COLO668 (cell line): ENCODE results near the gene TMEM101.
"Not testable (repeated sequence)": the region's sequence is repeated elsewhere in the genome, so short reads cannot be mapped to it uniquely, and the experiment has no call there.

ENCODE experiments used
- DNase-seq: peaks from one replicate; lab custom pipeline; 2025; ENCODE audit not compliant: unreplicated experiment; lab: John Stamatoyannopoulos, UW

TMEM101 gene

DNA sequence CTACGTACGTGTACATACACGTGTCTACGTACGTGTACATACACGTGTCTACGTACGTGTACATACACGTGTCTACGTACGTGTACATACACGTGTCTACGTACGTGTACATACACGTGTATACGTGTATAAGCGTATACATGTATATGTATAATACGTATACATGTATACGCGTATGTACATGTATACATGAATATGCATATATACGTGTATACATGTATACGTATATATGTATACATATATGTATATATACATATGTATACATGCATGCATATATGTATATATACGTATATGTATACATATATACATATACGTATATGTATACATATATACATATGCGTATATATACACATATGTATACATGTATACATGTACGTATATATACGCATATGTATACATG is 38.9 kb downstream of the TMEM101 start:
- no peak for DNase-seq

DNA sequence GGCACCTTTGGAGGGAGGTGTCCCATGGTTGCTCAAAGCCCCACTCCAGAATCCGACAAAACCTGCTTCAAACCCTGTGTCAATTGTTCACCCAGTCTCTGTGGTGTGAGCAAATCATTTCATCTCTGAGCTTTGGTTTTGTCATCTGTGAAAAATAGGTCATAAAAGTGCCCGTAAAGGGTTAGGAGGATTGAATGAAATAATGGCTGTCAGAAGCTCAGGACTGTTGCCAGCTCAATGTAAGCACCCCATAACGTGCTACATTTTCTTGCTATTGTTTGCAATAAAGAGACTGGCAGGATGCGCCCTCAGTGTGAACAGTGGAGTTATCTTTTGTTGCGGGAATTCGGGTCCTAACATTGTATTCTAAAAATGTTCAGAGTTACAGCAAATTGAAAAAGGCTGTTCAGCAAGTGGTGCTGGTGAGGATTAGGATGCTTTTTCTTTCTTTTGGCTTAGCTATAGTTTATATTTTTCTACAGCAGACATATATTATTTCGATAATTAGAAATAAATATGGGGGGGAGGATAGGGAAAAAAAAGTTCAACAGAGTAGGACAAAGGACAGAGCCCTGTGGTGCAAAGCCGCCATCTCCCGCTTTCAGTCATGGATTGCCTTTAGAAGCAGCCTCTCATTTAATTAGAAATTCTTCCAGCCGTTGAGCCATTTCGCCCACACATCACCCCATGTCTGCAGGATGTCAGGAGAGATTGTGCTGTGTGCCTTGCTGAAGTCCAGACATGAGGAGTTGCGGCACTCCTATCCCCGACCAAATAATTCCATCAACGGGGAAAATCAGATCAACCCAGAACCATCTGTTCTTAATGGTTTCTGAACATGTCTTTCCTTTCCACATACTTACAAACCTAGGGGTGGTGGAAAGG is 40.1 kb downstream of the TMEM101 start:
- no peak for DNase-seq

GRCh38 chr17:43972444-43973212 is 42.1 kb downstream of the TMEM101 start:
- not testable (repeated sequence) for DNase-seq

GRCh38 chr17:43971436-43971835 is 43.3 kb downstream of the TMEM101 start:
- DNase-seq = not testable (repeated sequence)

DNA sequence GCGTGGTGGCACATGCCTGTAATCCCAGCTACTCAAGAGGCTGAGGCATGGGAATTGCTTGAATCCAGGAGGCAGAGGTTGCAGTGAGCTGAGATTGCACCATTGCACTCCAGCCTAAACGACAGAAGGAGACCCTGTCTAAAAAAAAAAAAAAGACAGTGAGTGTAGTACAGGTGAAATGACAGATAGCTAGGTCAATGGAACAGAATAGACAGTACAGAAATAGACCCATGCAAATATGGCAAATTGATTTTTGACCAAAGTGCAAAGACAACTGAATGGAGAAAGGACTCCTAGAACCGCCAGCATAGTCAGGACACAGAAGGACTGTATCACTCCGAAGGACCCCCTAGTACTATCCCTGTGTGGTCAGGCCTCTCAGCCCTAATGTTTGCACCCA is 44.4 kb downstream of the TMEM101 start:
- DNase-seq = no peak

DNA sequence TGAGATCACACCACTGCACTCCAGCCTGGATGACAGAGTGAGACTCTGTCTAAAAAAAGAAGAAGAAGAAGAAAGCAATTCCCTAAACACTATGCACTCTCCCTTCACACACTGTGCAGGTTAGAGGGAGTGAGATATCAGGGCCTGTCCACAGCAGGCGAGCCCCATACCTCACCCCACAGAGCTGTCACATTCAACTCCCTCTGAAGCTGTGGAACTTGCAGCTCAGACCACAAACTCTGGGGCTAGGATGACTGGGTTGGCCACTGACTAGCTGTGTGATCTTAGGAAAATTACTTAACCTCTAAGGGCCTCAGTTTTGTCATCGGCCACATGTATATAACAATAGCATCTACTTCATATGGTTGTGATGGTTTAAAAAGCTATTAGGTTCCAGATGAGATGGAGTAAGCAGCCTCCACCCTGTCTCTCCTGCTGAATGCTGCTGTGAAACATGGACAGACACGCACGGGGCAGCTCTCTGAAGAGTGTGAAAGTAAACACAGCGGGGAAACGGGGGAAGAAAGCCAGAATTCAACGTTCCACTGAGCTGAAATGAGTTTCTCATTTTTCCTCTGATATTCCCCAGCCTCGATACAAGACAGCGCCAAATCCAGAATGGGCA is 47.4 kb downstream of the TMEM101 start:
- no peak for DNase-seq

GRCh38 chr17:43966276-43966675 is 48.5 kb downstream of the TMEM101 start:
- no peak for DNase-seq

DNA sequence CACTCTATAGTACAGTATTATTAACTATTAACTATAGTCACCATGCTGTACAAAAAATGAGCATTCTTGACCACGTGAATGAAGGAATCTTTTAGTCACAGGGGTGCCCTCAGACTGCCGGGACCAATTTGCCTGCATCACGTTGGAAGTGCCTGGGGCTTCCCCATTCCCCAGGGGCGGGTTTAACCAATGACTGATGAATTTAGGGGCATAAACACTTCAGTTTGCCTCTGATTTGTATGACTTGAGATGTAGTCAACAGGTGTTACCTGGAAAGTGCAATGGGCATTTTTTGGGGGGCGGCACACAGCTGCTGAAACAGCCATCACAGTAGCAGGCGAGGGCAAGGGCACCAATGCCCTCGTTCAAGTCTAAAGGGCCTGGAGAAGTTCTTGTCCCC is 52.3 kb downstream of the TMEM101 start:
- no peak for DNase-seq

- DNase-seq = no peak
Observed at GRCh38 chr17:43961954-43962353, 52.8 kb downstream of the TMEM101 start.

DNA sequence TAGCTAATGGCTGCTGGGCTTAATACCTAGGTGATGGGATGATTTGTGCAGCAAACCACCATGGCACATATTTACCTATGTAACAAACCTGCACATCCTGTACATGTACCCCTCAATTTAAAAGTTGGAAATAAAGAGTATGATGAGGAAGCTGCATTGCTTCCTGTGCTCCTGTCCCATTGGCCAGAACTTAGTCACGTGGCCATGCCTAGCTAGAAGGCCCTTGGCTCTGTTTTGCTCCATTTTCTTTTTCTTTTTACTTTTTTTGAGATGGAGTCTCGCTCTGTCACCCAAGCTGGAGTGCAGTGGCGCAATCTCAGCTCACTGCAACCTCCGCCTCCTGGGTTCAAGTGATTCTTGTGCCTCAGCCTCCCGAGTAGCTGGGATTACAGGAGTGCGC is 53.5 kb downstream of the TMEM101 start:
- not testable (repeated sequence) for DNase-seq
